ENCODE data around the gene UPB1. TPM values are rescaled to one million over a fixed set of nuclear protein-coding genes. Genes with fewer than 3 reads are reported as not detected.

The UPB1 gene
- total RNA-seq: 0.12 and 0.13 TPM in 2 replicates

GRCh38 chr22:24494528-24495364 is at the start of gene UPB1:
Gene UPB1, plus strand, starts transcription at chr22:24495332. Its CDS starts 72 bp downstream, at chr22:24495404.

GRCh38 chr22:24554313-24555164 is 59.4 kb downstream of the UPB1 start, which contains the start of gene GUCD1:
Gene GUCD1, minus strand, starts transcription at chr22:24555138. Its CDS starts 147 bp downstream, at chr22:24554991.

GRCh38 chr22:24555165-24556039 is 60.3 kb downstream of the UPB1 start, which contains the start of gene SNRPD3:
Gene SNRPD3, plus strand, starts transcription at chr22:24555999. Its CDS starts 1,676 bp downstream, at chr22:24557675.

Other genes with a start within 250 kb of the UPB1 start
- 38.3 and 40.2 TPM in 2 replicates for gene SPECC1L, start 224.5 kb upstream of the UPB1 start, total RNA-seq
- gene ADORA2A, start 67.7 kb upstream of the UPB1 start, total RNA-seq: 2.2 and 2.4 TPM in 2 replicates
- 113 and 146 TPM in 2 replicates for gene GUCD1, start 59.8 kb downstream of the UPB1 start, total RNA-seq
- 145 and 178 TPM in 2 replicates for gene SNRPD3, start 60.7 kb downstream of the UPB1 start, total RNA-seq
- gene LRRC75B, start 97.7 kb downstream of the UPB1 start, total RNA-seq: 2.2 and 3.0 TPM in 2 replicates
- gene GGT1, start 107.9 kb downstream of the UPB1 start, total RNA-seq: 0.44 and 0.79 TPM in 2 replicates